Tibial nerve (tissue), 4 donors: ENCODE data around the gene TRMT11. TPM values are rescaled to one million over a fixed set of nuclear protein-coding genes. Genes with fewer than 3 reads are reported as not detected.

Source experiments
- DNase-seq, 2 donors: peaks; one replicate each; pipeline ENCODE4 v3.0.0-alpha.2; 2019; ENCODE audit warnings: low spot score in 2 of 2
- H3K27ac ChIP-seq, 4 donors: fragments of 200-600 bp; sonication (generic) in 3 of 4; one replicate each; pipeline ENCODE4 v1.5.1; 2017 to 2019; ENCODE audit warnings: mild to moderate bottlenecking in 1 of 4
- H3K27me3 ChIP-seq, 2 donors: fragments of 200-600 bp; sonication (generic) in 1 of 2; one replicate each; pipeline versions ENCODE4 v1.5.1 to v1.6.0; 2017 to 2019
- H3K36me3 ChIP-seq, 3 donors: fragments of 200-600 bp; sonication (generic); one replicate each; pipeline ENCODE4 v1.5.1; 2018 to 2019
- H3K4me1 ChIP-seq, 4 donors: fragments of 200-600 bp; sonication (generic) in 3 of 4; one replicate each; pipeline ENCODE4 v1.5.1; 2017 to 2019
- H3K4me3 ChIP-seq, 4 donors: fragments of 200-600 bp; sonication (generic) in 3 of 4; one replicate each; pipeline ENCODE4 v1.5.1; 2017 to 2019; ENCODE audit warnings: mild to moderate bottlenecking in 1 of 4, moderate library complexity in 1 of 4
- H3K9me3 ChIP-seq, 4 donors: fragments of 200-600 bp; sonication (generic) in 3 of 4; one replicate each; pipeline ENCODE4 v1.5.1; 2017 to 2019
- CTCF ChIP-seq, 5 experiments: fragments of 200-600 bp in 3 of 5; fragments of 450-650 bp in 2 of 5; sonication (generic) in 3 of 5; IDR thresholded peaks; one replicate each; pipeline ENCODE4 v1.5.1; 2016 to 2019; ENCODE audit warnings: antibody characterized with exemption in 5 of 5, mild to moderate bottlenecking in 3 of 5, moderate library complexity in 2 of 5
- EP300 ChIP-seq, 2 donors: sonication (generic); formaldehyde crosslinking; IDR thresholded peaks; one replicate each; pipeline ENCODE4 v1.6.1; 2017; ENCODE audit warnings: antibody characterized with exemption in 2 of 2, mild to moderate bottlenecking in 1 of 2
- POLR2A ChIP-seq, 2 donors: fragments of 450-650 bp; IDR thresholded peaks; one replicate each; pipeline ENCODE4 v1.6.1; 2017; ENCODE audit warnings: antibody characterized with exemption in 2 of 2, mild to moderate bottlenecking in 2 of 2, moderate library complexity in 2 of 2
- WGBS, 2 donors: methylation state at CpG; one replicate each; pipeline ENCODE4 v1.1.5; 2018; 5-methylcytosine and 5-hydroxymethylcytosine counted together
- total RNA-seq, 4 donors: library from RNA; depleted of rRNA; stranded (reverse); fragments of >200 nt; gene quantifications; one replicate each; pipeline ENCODE4 v1.1.0, GENCODE V29; 2016

The TRMT11 gene
- total RNA-seq, 4 donors from 2014 or later = 29.7 to 40.8 (median 33.7) TPM

DNA sequence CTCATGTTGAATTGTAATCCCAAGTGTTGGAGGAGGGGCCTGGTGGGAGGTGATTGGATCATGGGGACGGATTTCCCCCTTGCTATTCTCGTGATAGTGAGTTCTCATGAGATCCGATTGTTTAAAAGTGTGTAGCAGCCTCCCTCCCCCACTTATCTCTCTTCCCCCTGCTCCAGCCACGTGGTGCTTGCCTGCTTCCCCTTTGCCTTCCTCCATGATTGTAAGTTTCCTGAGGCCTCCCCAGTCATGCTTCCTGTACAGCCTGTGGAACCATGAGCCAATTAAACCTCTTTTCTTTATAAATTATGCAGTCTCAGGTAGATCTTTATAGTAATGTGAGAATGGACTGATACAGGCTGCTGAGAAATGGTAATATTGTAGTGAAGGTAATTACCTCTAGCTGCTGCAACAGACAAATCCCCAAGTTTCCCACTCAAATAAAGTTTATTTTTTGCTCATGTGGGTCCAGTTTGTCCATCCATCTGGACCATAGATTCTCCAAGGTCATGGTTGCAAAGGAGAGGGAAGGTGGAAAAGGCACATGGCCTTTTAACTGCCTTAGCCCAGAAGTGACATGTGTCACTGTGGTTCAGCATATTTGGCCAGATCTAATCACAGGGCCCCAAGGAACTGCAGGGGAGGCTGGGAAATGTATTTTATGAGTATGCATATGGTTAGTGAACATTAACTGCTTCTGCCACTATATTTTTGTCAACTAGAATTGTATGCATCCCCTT lies 89.2 kb downstream of the TRMT11 start:
- no peaks in the 10 kb centered on the region for H3K27me3 ChIP-seq
- WGBS, 2 donors = 71 to 72% methylated on average over 4 of the region's 4 CpGs
- no peak overlapping the region for H3K4me3 ChIP-seq
- no peaks in the 10 kb centered on the region for H3K4me1 ChIP-seq
- no peak overlapping the region for H3K27ac ChIP-seq
- no peaks in the 10 kb centered on the region for H3K9me3 ChIP-seq
- peaks cover 0 to 13% (median 0%) of the 10 kb centered on the region in 3 donors for H3K36me3 ChIP-seq
- no peak for TF ChIP-seq POLR2A (IDR thresholded peaks at IDR 0.05)
- no peak for TF ChIP-seq EP300 (IDR thresholded peaks at IDR 0.05)
- TF ChIP-seq CTCF (IDR thresholded peaks at IDR 0.05) = no peak
- no peak for DNase-seq

DNA sequence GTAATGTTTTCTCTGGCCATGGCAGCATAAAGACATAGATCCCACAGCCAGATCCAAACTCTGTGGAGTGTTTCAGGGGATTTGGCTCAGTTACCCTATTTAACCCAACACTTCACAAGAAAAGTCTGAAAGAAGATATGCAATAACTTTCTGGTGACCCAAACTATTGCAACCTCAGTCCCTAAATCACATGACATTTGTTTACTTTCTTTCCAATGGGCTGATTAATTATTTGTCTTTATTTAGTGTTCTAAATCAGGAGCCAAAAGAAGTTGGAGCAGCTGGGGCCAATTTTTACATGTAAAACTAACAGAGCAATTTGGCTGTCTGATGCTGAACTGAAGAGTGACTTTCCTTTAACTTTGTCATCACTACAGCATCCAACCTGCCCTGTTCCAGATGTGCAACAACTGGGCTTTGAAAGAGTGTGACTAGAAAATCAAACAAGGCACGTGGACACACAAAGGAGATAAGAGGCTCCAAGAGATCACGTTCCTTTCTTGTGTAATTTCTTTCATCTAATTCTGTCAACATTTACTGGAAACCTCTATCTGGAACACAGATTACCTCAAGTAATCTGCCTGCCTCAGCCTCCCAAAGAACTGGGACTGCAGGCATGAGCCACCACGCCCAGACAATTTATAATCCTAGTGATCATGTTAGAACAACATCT lies 90.8 kb downstream of the TRMT11 start:
- Histone ChIP-seq H3K36me3 (peaks cover 0 to 13% (median 0%) of the 10 kb centered on the region in 3 donors), H3K9me3 (no peaks in the 10 kb centered on the region), H3K27me3 (no peaks in the 10 kb centered on the region), H3K27ac (peak overlapping the region in 1 of 4 donors; percentile 10), H3K4me1 (no peaks in the 10 kb centered on the region), H3K4me3 (no peak overlapping the region)
- TF ChIP-seq CTCF (IDR thresholded peaks at IDR 0.05) (no peak), EP300 (IDR thresholded peaks at IDR 0.05) (peak in 1 of 2 donors; percentile 65)
- peak in 1 of 2 donors; percentile 12 for DNase-seq
- WGBS, 2 donors = 74 to 81% methylated on average over 3 of the region's 3 CpGs

DNA sequence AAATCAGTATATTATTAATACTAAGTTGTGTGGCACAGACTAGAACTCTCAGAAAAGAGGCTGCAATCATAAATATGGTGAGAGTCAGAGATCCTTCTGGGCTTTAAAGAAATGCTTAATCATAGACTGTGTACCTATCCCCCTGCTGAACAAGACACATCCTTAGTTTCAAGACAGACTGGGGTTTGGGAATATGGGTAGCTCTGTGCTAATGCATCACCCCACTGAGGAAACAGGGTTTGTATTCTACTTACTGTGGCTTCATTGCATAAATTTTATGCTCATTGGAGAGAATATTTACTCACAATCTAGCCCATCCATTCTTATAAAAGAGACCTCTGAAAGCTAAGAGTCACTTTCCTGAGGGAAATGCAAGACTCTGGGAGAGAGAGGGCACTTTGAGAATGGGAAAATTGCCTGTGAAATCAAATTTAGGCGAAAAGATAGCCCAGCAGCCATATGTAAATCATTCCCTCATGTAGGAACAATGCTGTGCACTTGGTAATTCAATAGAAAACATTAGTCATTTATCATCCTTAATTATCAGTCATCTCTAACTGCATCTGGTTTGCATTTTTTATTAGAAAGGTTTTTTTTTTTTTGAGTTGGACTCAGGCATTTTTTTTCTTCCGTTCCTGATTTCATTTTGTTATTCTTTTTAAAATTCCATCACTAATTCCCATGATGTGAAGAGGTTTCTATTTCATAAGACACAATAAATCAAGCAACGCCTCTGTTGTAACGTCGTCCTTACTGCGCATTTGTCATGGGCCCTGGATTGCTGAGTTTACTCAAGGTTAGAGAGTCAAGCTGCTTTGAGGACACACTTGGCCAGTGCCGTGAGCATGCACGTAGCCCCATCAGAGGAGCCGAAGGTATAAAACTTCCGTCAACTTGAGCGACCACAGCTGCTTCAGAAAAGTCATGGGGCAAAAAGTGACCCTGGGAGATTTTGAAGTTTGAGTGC lies 91.8 kb downstream of the TRMT11 start:
- Histone ChIP-seq H3K27me3 (no peaks in the 10 kb centered on the region), H3K4me3 (no peak overlapping the region), H3K4me1 (no peaks in the 10 kb centered on the region), H3K9me3 (no peaks in the 10 kb centered on the region), H3K27ac (no peak overlapping the region), H3K36me3 (peaks cover 0 to 13% (median 0%) of the 10 kb centered on the region in 3 donors)
- 84 to 87% methylated on average over 11 of the region's 11 CpGs for WGBS, 2 donors
- DNase-seq = peak in 1 of 2 donors; percentile 27
- no peak for TF ChIP-seq EP300 (IDR thresholded peaks at IDR 0.05)
- no peak for TF ChIP-seq POLR2A (IDR thresholded peaks at IDR 0.05)
- TF ChIP-seq CTCF (IDR thresholded peaks at IDR 0.05) = no peak

DNA sequence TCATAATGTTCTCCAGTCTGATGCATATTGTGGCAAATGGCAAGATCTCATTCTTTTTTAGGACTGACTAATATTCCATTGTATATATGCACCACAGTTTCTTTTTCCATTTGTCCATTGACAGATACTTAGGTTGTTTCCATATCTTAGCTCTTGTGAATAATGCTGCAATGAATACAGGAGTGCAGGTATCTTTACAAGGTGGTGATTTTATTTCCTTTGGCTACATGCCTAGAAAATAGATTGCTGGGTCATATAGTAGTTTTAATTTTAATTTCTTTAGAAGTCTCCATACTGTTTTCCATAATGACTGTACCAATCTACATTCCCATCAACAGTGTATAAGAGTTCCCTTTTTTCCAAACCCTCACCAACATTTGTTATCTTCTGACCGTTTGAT lies 97.5 kb downstream of the TRMT11 start:
- Histone ChIP-seq H3K36me3 (peaks cover 0 to 5% (median 0%) of the 10 kb centered on the region in 3 donors), H3K27ac (no peak overlapping the region), H3K9me3 (no peaks in the 10 kb centered on the region), H3K4me1 (no peaks in the 10 kb centered on the region), H3K4me3 (no peak overlapping the region), H3K27me3 (no peaks in the 10 kb centered on the region)
- DNase-seq = no peak
- 100% methylated on average over 1 of the region's 1 CpG for WGBS, 2 donors
- no peak for TF ChIP-seq CTCF (IDR thresholded peaks at IDR 0.05)
- no peak for TF ChIP-seq POLR2A (IDR thresholded peaks at IDR 0.05)
- TF ChIP-seq EP300 (IDR thresholded peaks at IDR 0.05) = no peak
